Hepatocyte (in vitro differentiated cells): ENCODE measurements around the gene EXOC6. TPM values are rescaled to one million over a fixed set of nuclear protein-coding genes. Genes with fewer than 3 reads are reported as not detected.

Experiments used
- DNase-seq: peaks from one replicate; pipeline ENCODE4 v3.0.0-alpha.2; 2016; ENCODE audit warnings: low spot score
- H2AFZ ChIP-seq: fragments of 200-600 bp; sonication (generic); 2 replicates; pipeline ENCODE4 v1.6.0; 2016; ENCODE audit warnings: antibody characterized with exemption, mild to moderate bottlenecking
- H3K27ac ChIP-seq: fragments of 200-600 bp; sonication (generic); 2 replicates; pipeline ENCODE4 v1.5.1; 2016; ENCODE audit warnings: mild to moderate bottlenecking
- H3K27me3 ChIP-seq: fragments of 200-600 bp; sonication (generic); 2 replicates; pipeline ENCODE4 v1.6.1; 2016
- H3K36me3 ChIP-seq: fragments of 200-600 bp; sonication (generic); replicated peaks from 2 replicates; pipeline ENCODE4 v1.5.1; 2016; ENCODE audit warnings: low read depth; ENCODE audit not compliant: insufficient read depth
- H3K4me1 ChIP-seq: fragments of 200-600 bp; sonication (generic); 2 replicates; pipeline ENCODE4 v1.5.1; 2016; ENCODE audit warnings: mild to moderate bottlenecking, moderate library complexity; ENCODE audit not compliant: insufficient read depth
- H3K4me2 ChIP-seq: fragments of 200-600 bp; sonication (generic); 2 replicates; pipeline ENCODE4 v1.6.0; 2016
- H3K4me3 ChIP-seq: fragments of 200-600 bp; sonication (generic); 2 replicates; pipeline ENCODE4 v1.5.1; 2016; ENCODE audit warnings: mild to moderate bottlenecking
- H3K79me2 ChIP-seq: fragments of 200-600 bp; sonication (generic); 2 replicates; pipeline ENCODE4 v1.6.0; 2017; ENCODE audit warnings: mild to moderate bottlenecking
- H3K9me2 ChIP-seq: fragments of 200-600 bp; sonication (generic); replicated peaks from 2 replicates; pipeline ENCODE4 v1.6.0; 2017; ENCODE audit warnings: mild to moderate bottlenecking; ENCODE audit not compliant: insufficient read depth
- H3K9me3 ChIP-seq: fragments of 200-600 bp; sonication (generic); 2 replicates; pipeline ENCODE4 v1.5.1; 2016; ENCODE audit warnings: low read depth, mild to moderate bottlenecking
- H4K20me1 ChIP-seq: fragments of 200-600 bp; sonication (generic); 2 replicates; pipeline ENCODE4 v1.6.0; 2016; ENCODE audit warnings: mild to moderate bottlenecking; ENCODE audit not compliant: insufficient read depth, poor library complexity, severe bottlenecking
- CTCF ChIP-seq: fragments of 200-600 bp; sonication (generic); IDR thresholded peaks from 2 replicates; pipeline ENCODE4 v1.5.1; 2016; ENCODE audit warnings: antibody characterized with exemption, mild to moderate bottlenecking; ENCODE audit not compliant: poor library complexity
- EZH2 ChIP-seq: fragments of 200-600 bp; sonication (generic); IDR thresholded peaks from 2 replicates; pipeline ENCODE4 v1.6.1; 2016; ENCODE audit warnings: antibody characterized with exemption, mild to moderate bottlenecking, borderline replicate concordance
- EZH2phosphoT487 ChIP-seq: fragments of 200-600 bp; sonication (generic); IDR thresholded peaks from one replicate; pipeline ENCODE4 v1.6.1; 2018; ENCODE audit warnings: antibody characterized with exemption, mild to moderate bottlenecking, low read depth, moderate library complexity; ENCODE audit not compliant: unreplicated experiment, severe bottlenecking
- WGBS: methylation state at CpG from one replicate; pipeline ENCODE4 v1.1.6; 2016; ENCODE audit warnings: low lambda C conversion rate; ENCODE audit errors: missing lambda C conversion rate; 5-methylcytosine and 5-hydroxymethylcytosine counted together
- polyA plus RNA-seq: library from polyadenylated mRNA; unstranded; fragments of >200 nt; fragmentation: Nextera tagmentation; extraction: Ambion mirVana; gene quantifications from 2 replicates; pipeline ENCODE4 v1.2.1, GENCODE V29; 2016
- total RNA-seq: library from RNA; depleted of rRNA; stranded (reverse); fragments of >200 nt; gene quantifications from 2 replicates; pipeline ENCODE4 v1.2.3, GENCODE V29; 2014

The EXOC6 gene
- total and polyA plus RNA-seq, 2 experiments from 2014 or later, result 5.8 to 11.7 TPM

- 51% methylated on average over 10 of the region's 10 CpGs for WGBS
- no peak for TF ChIP-seq EZH2phosphoT487
- no peak for TF ChIP-seq EZH2
- TF ChIP-seq CTCF, result no peak
Measured at GRCh38 chr10:93081834-93082233, 233.5 kb downstream of the EXOC6 start.

GRCh38 chr10:93083743-93084539 lies 235.6 kb downstream of the EXOC6 start:
- Histone ChIP-seq H3K79me2 (no peaks in the 10 kb centered on the region), H3K9me2 (no peaks in the 10 kb centered on the region), H3K36me3 (no peaks in the 10 kb centered on the region), H4K20me1 (no peaks in the 10 kb centered on the region), H3K4me1 (no peaks in the 10 kb centered on the region), H3K9me3 (no peaks in the 10 kb centered on the region), H3K27me3 (peaks cover 3% of the 10 kb centered on the region), H3K4me2 (no peak overlapping the region), H3K27ac (no peak overlapping the region), H3K4me3 (no peak overlapping the region), H2AFZ (no peak overlapping the region)
- no peak for DNase-seq
- TF ChIP-seq EZH2 (no peak), EZH2phosphoT487 (no peak), CTCF (no peak)
- 91% methylated on average over 7 of the region's 7 CpGs for WGBS

More at GRCh38 chr10:93081834-93082233, 233.5 kb downstream of the EXOC6 start:
- Histone ChIP-seq H3K27ac (no peak overlapping the region), H3K4me2 (no peak overlapping the region), H3K4me3 (no peak overlapping the region), H3K27me3 (peaks cover 5% of the 10 kb centered on the region), H4K20me1 (no peaks in the 10 kb centered on the region), H3K4me1 (peaks cover 5% of the 10 kb centered on the region), H3K79me2 (no peaks in the 10 kb centered on the region), H3K36me3 (no peaks in the 10 kb centered on the region), H3K9me3 (no peaks in the 10 kb centered on the region), H3K9me2 (no peaks in the 10 kb centered on the region), H2AFZ (no peak overlapping the region)
- no peak for DNase-seq

- Histone ChIP-seq H3K79me2 (no peaks in the 10 kb centered on the region), H3K9me2 (no peaks in the 10 kb centered on the region), H3K4me2 (no peak overlapping the region), H3K4me1 (no peaks in the 10 kb centered on the region), H3K36me3 (no peaks in the 10 kb centered on the region), H4K20me1 (no peaks in the 10 kb centered on the region), H3K9me3 (no peaks in the 10 kb centered on the region), H3K27ac (no peak overlapping the region), H3K4me3 (no peak overlapping the region), H3K27me3 (no peaks in the 10 kb centered on the region), H2AFZ (no peak overlapping the region)
- TF ChIP-seq EZH2phosphoT487, result no peak
- no peak for DNase-seq
- WGBS, result 75% methylated on average over 4 of the region's 4 CpGs
Measured at GRCh38 chr10:93085272-93085859, 237.0 kb downstream of the EXOC6 start.

GRCh38 chr10:93086289-93086688 lies 238.0 kb downstream of the EXOC6 start:
- no peak overlapping the region for H2AFZ ChIP-seq
- H3K4me3 ChIP-seq, result no peak overlapping the region
- 95% methylated on average over 6 of the region's 6 CpGs for WGBS
- H3K27me3 ChIP-seq, result no peaks in the 10 kb centered on the region
- H4K20me1 ChIP-seq, result no peaks in the 10 kb centered on the region
- no peaks in the 10 kb centered on the region for H3K79me2 ChIP-seq
- no peak for DNase-seq
- no peak overlapping the region for H3K27ac ChIP-seq
- H3K36me3 ChIP-seq, result no peaks in the 10 kb centered on the region
- TF ChIP-seq EZH2phosphoT487 (no peak), CTCF (no peak), EZH2 (no peak)
- H3K4me2 ChIP-seq, result no peak overlapping the region
- H3K4me1 ChIP-seq, result no peaks in the 10 kb centered on the region
- no peaks in the 10 kb centered on the region for H3K9me2 ChIP-seq
- no peaks in the 10 kb centered on the region for H3K9me3 ChIP-seq
